ENCODE results near the gene PYDC1. TPM values are rescaled to one million over a fixed set of nuclear protein-coding genes. Genes with fewer than 3 reads are reported as not detected.
"Not testable (repeated sequence)": the region's sequence is repeated elsewhere in the genome, so short reads cannot be mapped to it uniquely, and the experiment has no call there.

Gene PYDC1
- total and polyA plus RNA-seq, 2 experiments from 2014 or later: 1.8 TPM; not detected in 1

- not testable (repeated sequence) for H3K4me1 Mint-ChIP-seq
Measured at GRCh38 chr16:31170048-31170447, 46.9 kb downstream of the PYDC1 start.

GRCh38 chr16:31168848-31169247 lies 48.1 kb downstream of the PYDC1 start:
- no peaks in the 10 kb centered on the region for H3K36me3 ChIP-seq (ENCODE audit: insufficient read depth)
- no peaks in the 10 kb centered on the region; the same call in 2 of the 3 replicates for H3K36me3 Mint-ChIP-seq (ENCODE audit: low read depth)
- peaks cover 6% of the 10 kb centered on the region for H3K27me3 Mint-ChIP-seq (ENCODE audit: insufficient read depth, low read depth, poor library complexity)
- H3F3A ChIP-seq (replicated peaks; ENCODE audit: low read depth): no peaks in the 10 kb centered on the region
- peaks cover 10% of the 10 kb centered on the region for H3K9me3 Mint-ChIP-seq
- H4K20me1 ChIP-seq (replicated peaks; ENCODE audit: insufficient read depth): no peaks in the 10 kb centered on the region
- H3K4me1 Mint-ChIP-seq: peaks cover 10% of the 10 kb centered on the region
- TF ChIP-seq REST (IDR thresholded peaks at IDR 0.05; ENCODE audit: unreplicated experiment) (no peak), JUNB (IDR thresholded peaks at IDR 0.05; ENCODE audit: unreplicated experiment) (no peak), ZNF331 (CRISPR knock-in tag; IDR thresholded peaks at IDR 0.05; ENCODE audit: low read depth) (no peak), POLR2AphosphoS5 (IDR thresholded peaks at IDR 0.05; ENCODE audit: low read depth) (no peak), EZH2phosphoT487 (IDR thresholded peaks at IDR 0.05; ENCODE audit: unreplicated experiment) (no peak), CREB1 (CRISPR knock-in tag; IDR thresholded peaks at IDR 0.05; ENCODE audit: low read depth) (no peak), NANOG (IDR thresholded peaks at IDR 0.05; ENCODE audit: borderline replicate concordance) (no peak), ZNF114 (CRISPR knock-in tag; IDR thresholded peaks at IDR 0.05) (no peak), STAT1 (IDR thresholded peaks at IDR 0.05; ENCODE audit: unreplicated experiment) (no peak), EZH2 (IDR thresholded peaks at IDR 0.05; ENCODE audit: low read depth, unreplicated experiment) (no peak)
- TF ChIP-seq, protein P1, sequence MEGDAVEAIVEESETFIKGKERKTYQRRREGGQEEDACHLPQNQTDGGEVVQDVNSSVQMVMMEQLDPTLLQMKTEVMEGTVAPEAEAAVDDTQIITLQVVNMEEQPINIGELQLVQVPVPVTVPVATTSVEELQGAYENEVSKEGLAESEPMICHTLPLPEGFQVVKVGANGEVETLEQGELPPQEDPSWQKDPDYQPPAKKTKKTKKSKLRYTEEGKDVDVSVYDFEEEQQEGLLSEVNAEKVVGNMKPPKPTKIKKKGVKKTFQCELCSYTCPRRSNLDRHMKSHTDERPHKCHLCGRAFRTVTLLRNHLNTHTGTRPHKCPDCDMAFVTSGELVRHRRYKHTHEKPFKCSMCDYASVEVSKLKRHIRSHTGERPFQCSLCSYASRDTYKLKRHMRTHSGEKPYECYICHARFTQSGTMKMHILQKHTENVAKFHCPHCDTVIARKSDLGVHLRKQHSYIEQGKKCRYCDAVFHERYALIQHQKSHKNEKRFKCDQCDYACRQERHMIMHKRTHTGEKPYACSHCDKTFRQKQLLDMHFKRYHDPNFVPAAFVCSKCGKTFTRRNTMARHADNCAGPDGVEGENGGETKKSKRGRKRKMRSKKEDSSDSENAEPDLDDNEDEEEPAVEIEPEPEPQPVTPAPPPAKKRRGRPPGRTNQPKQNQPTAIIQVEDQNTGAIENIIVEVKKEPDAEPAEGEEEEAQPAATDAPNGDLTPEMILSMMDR (conservative IDR thresholded peaks at IDR 0.05; ENCODE audit: low read depth in 2 of 2): no peak
- no peak overlapping the region for H3K4me2 ChIP-seq
- ATAC-seq: no peak
- no peaks in the 10 kb centered on the region for H3K79me2 ChIP-seq (replicated peaks; ENCODE audit: insufficient read depth)
- no peaks in the 10 kb centered on the region for H3K9me2 ChIP-seq (ENCODE audit: insufficient read depth)
- no peak overlapping the region for H2AFZ ChIP-seq
- no peaks in the 10 kb centered on the region for H3K27me3 ChIP-seq (ENCODE audit: insufficient read depth)
- H3K4me3 Mint-ChIP-seq: no peak overlapping the region
- no peak overlapping the region for H3K27ac Mint-ChIP-seq
- no peak overlapping the region for H3K4me3 ChIP-seq
- peaks cover 3% of the 10 kb centered on the region; the same call in 1 of the 2 replicates for H3K4me1 ChIP-seq (ENCODE audit: insufficient read depth)
- no peak overlapping the region for H3K27ac ChIP-seq (ENCODE audit: low read depth)
- DNase-seq (ENCODE audit: low spot score): no peak

More at GRCh38 chr16:31170048-31170447, 46.9 kb downstream of the PYDC1 start:
- H3K9me3 Mint-ChIP-seq; H3K36me3 ChIP-seq (ENCODE audit: insufficient read depth); DNase-seq (ENCODE audit: low spot score); H3K4me3 ChIP-seq; H3K4me2 ChIP-seq; ATAC-seq; H3K27ac Mint-ChIP-seq; H3K27me3 Mint-ChIP-seq (ENCODE audit: insufficient read depth, low read depth, poor library complexity); H3K27me3 ChIP-seq (ENCODE audit: insufficient read depth); H3K9me2 ChIP-seq (ENCODE audit: insufficient read depth); H3K36me3 Mint-ChIP-seq (ENCODE audit: low read depth); H3K4me1 ChIP-seq (ENCODE audit: insufficient read depth); H3K79me2 ChIP-seq (replicated peaks; ENCODE audit: insufficient read depth); H3F3A ChIP-seq (replicated peaks; ENCODE audit: low read depth); H3K27ac ChIP-seq (ENCODE audit: low read depth); H2AFZ ChIP-seq; H4K20me1 ChIP-seq (replicated peaks; ENCODE audit: insufficient read depth); H3K4me3 Mint-ChIP-seq: not testable (repeated sequence)
